Measurements from ENCODE around the gene PARN. TPM values are rescaled to one million over a fixed set of nuclear protein-coding genes. Genes with fewer than 3 reads are reported as not detected.
A peak's percentile ranks its signal among the peaks of the same experiment; 100 is the strongest.
"Not testable (repeated sequence)": the region's sequence is repeated elsewhere in the genome, so short reads cannot be mapped to it uniquely, and the experiment has no call there.

Gene PARN
- total RNA-seq, 6 experiments from 2014 or later = 12.1 to 28.0 (median 15.6) TPM

DNA sequence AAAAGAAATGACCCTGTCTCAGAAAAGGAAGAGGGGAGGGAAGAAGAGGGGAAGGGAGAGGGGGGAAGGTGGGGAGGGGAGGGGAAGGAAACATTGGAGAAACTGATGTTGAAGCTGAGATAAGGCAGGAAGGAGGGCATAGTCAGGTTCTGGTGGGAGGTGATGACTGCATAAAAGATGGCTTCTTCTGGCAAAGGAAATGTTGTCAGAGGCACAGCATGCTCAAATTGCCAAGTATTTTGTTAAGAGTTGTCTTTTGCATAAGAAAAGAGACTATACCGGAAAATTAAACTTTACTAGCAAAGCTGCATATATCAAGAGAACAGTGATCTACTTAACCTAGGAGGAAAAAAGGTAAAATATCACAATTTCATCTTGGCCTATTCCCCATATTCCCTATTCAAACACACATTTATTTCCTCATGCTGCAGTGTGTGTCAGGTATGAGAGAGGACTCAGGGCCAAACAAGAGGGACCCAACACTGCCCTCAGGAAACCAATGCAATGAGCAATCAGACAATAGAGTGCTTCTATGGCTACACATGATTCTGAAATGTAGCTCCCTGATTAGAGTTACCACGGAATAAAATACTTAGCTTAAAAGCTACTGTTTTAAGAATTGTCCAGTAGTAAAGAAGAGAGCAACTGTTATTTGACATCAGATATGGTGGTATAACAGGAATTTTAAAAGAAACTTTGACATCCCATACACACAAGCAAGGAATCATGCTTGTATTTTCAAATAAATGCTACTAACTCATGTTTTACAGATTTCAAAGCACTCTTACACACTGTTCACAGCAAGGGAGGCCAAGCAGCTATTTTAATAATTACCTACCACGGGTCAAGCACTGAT is 80.9 kb downstream of the PARN start:
- DNase-seq (no peak), ATAC-seq (peak; percentile 29 to 76 (median 50))
- no peaks in the 10 kb centered on the region for H3K27me3 ChIP-seq
- TF ChIP-seq POLR2A (IDR thresholded peaks at IDR 0.05) = no peak
- TF ChIP-seq, protein P1, sequence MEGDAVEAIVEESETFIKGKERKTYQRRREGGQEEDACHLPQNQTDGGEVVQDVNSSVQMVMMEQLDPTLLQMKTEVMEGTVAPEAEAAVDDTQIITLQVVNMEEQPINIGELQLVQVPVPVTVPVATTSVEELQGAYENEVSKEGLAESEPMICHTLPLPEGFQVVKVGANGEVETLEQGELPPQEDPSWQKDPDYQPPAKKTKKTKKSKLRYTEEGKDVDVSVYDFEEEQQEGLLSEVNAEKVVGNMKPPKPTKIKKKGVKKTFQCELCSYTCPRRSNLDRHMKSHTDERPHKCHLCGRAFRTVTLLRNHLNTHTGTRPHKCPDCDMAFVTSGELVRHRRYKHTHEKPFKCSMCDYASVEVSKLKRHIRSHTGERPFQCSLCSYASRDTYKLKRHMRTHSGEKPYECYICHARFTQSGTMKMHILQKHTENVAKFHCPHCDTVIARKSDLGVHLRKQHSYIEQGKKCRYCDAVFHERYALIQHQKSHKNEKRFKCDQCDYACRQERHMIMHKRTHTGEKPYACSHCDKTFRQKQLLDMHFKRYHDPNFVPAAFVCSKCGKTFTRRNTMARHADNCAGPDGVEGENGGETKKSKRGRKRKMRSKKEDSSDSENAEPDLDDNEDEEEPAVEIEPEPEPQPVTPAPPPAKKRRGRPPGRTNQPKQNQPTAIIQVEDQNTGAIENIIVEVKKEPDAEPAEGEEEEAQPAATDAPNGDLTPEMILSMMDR (IDR thresholded peaks at IDR 0.05) = no peak
- H3K4me3 ChIP-seq = no peak overlapping the region
- H3K27ac ChIP-seq = peak overlapping the region; percentile 51 to 69 (median 54)
- no peaks in the 10 kb centered on the region for H3K9me3 ChIP-seq
- peaks cover 0 to 27% (median 7%) of the 10 kb centered on the region in 4 donors for H3K4me1 ChIP-seq
- peaks cover 0 to 17% (median 4%) of the 10 kb centered on the region in 4 donors for H3K36me3 ChIP-seq
- intact Hi-C loops (cut with DNase I) = no loop called here
- 43% methylated on average over 3 of the region's 3 CpGs for WGBS (ENCODE audit: insufficient coverage, low coverage, low lambda C conversion rate, missing lambda C conversion rate)

DNA sequence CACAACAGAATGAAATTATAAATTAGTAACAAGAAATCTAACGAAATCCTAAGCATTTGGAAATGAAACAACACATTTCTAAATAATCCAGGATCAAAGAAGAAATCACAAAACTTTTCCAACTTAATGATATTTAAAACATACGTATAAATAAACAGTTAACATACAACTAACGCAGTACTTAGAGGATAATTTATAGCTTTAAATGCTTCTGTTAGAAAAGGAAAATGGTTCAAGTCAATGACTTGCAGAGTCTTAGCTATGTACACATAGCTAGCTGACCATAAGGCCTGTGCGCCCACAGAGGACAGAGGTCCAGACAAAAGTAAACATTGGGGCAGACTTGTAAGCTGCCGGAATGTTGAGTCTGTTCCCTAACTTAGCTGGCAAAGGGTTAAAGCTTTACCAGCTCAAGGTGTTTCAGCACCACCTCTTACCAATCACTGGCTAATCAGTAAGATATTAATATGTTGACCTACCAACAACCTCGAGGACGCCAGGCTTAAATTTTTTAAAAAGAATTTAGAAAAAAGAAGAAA is 84.6 kb downstream of the PARN start:
- TF ChIP-seq, protein P1 (IDR thresholded peaks at IDR 0.05) = no peak
- TF ChIP-seq POLR2A (IDR thresholded peaks at IDR 0.05) = no peak
- Histone ChIP-seq H3K4me1 (peaks cover 0 to 27% (median 7%) of the 10 kb centered on the region in 4 donors), H3K27me3 (no peaks in the 10 kb centered on the region), H3K27ac (peak overlapping the region in 2 of 3 donors; percentile 16 to 59), H3K4me3 (peak overlapping the region in 1 of 3 donors; percentile 3), H3K9me3 (peaks cover 0 to 3% (median 0%) of the 10 kb centered on the region in 4 donors), H3K36me3 (no peaks in the 10 kb centered on the region)
- intact Hi-C loops (cut with DNase I) = no loop called here
- WGBS (ENCODE audit: insufficient coverage, low coverage, low lambda C conversion rate, missing lambda C conversion rate) = 25% methylated on average over 7 of the region's 7 CpGs
- DNase-seq (peak; percentile 55 to 77 (median 77)), ATAC-seq (peak; percentile 72 to 90 (median 88))

DNA sequence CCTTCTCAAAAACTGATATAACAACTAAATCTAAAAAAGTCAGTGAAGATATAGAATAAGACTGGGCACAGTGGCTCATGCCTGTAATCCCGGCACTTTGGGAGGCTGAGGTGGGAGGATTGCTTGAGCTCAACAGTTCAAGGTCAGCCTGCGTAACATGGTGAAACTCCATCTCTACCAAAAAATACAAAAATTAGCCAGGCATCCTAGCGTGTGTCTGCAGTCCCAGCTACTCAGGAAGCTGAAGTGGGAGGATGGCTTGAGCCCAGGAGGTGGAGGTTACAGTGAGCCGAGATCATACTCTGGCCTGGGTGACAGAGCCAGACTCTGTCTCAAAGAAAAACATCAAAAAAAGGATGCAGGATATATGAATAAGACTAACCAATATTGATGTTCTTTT is 85.2 kb downstream of the PARN start:
- DNase-seq; H3K27me3 ChIP-seq; ATAC-seq; H3K9me3 ChIP-seq; intact Hi-C loops (cut with DNase I); H3K36me3 ChIP-seq; H3K4me3 ChIP-seq: not testable (repeated sequence)
- WGBS (ENCODE audit: insufficient coverage, low coverage, low lambda C conversion rate, missing lambda C conversion rate) = 28% methylated on average over 4 of the region's 4 CpGs
- Histone ChIP-seq H3K4me1 (peaks cover 0 to 23% (median 7%) of the 10 kb centered on the region in 4 donors), H3K27ac (peak overlapping the region in 2 of 3 donors; percentile 21 to 59)

DNA sequence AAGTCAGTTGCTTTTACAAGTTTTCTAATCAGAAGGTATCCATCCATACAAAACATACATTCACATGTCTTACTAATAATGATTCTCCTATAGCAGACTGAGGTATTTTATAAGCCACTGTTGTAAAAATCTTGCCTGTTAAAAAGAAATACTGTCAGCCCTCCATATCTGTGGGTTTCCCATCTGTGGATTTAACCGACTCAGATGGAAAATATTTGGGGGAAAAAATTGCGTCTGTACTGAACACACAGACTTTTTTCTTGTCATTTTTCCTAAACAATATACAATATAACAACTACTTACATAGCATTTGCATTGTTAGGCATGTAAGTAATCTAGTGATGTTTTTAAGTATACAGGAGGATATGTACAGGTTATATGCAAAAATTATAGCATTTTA is 90.4 kb downstream of the PARN start:
- intact Hi-C loops (cut with DNase I) = no loop called here
- Histone ChIP-seq H3K9me3 (peaks cover 0 to 3% (median 0%) of the 10 kb centered on the region in 4 donors), H3K36me3 (no peaks in the 10 kb centered on the region), H3K27ac (no peak overlapping the region), H3K4me3 (no peak overlapping the region), H3K4me1 (peaks cover 0 to under 1% (median 0%) of the 10 kb centered on the region in 4 donors), H3K27me3 (no peaks in the 10 kb centered on the region)
- WGBS (ENCODE audit: insufficient coverage, low coverage, low lambda C conversion rate, missing lambda C conversion rate) = 100% methylated on average over 2 of the region's 2 CpGs
- TF ChIP-seq, protein P1 (IDR thresholded peaks at IDR 0.05) = no peak
- TF ChIP-seq POLR2A (IDR thresholded peaks at IDR 0.05) = no peak
- DNase-seq (no peak), ATAC-seq (no peak)

DNA sequence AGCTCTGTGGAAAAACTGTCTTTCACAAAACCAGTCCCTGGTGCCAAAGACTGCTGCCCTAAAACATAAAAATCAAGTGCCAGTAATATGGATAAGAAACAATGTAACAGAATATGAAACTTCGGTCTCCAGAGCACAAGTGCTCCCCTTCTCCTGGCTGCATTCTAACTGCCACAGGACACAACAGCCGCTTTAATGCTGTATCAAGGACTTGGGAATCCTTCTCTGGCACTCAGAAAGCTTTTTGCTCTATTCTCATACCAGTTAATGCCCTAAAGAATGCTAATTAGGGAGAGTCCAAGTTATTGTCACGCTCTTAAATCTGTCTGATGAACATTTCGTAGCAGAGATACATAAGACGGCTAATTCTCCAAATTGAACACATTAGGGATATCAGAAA is 90.9 kb downstream of the PARN start:
- intact Hi-C loops (cut with DNase I) = no loop called here
- H3K9me3 ChIP-seq = peaks cover 0 to 3% (median 0%) of the 10 kb centered on the region in 4 donors
- no peaks in the 10 kb centered on the region for H3K36me3 ChIP-seq
- H3K4me1 ChIP-seq = no peaks in the 10 kb centered on the region
- no peak overlapping the region for H3K4me3 ChIP-seq
- WGBS (ENCODE audit: insufficient coverage, low coverage, low lambda C conversion rate, missing lambda C conversion rate) = 94% methylated on average over 5 of the region's 5 CpGs
- H3K27ac ChIP-seq = no peak overlapping the region
- ATAC-seq (no peak), DNase-seq (no peak)
- H3K27me3 ChIP-seq = no peaks in the 10 kb centered on the region
- TF ChIP-seq POLR2A (IDR thresholded peaks at IDR 0.05) = no peak
- TF ChIP-seq, protein P1 (IDR thresholded peaks at IDR 0.05) = no peak

Data from right lobe of liver (tissue), 6 donors.